Hippocampal formation (tissue), 2 donors: ENCODE results near the gene CRYGS.
"Not testable (repeated sequence)": the region's sequence is repeated elsewhere in the genome, so short reads cannot be mapped to it uniquely, and the experiment has no call there.

ENCODE experiments used
- DNase-seq, 2 donors: peaks; one replicate each; lab custom pipeline; 2025; lab: John Stamatoyannopoulos, UW

Gene CRYGS

DNA sequence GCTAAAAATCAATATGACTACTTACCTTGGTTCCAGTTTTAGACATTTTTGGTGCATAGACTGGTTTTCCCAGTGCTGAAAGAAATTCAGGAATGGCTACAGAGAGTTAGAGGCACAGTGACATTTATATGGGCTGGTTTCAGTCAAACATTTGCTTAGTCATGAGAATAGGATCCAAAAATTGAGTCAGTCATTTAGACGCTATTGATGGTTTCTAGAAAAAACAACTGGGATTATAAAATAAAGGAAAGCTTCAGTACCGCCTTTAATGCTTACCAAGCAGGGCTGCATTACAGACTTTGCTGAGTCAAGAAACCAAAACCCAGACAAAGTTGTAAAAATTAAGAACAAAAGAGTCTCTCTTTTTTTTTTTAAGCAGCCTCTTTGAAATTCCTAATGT is at the start of gene CRYGS:
TSS of gene CRYGS (minus strand) at position 100 of the 400 bp plus-strand sequence. CDS start at position 46, 54 bp downstream.
- no peak for DNase-seq

DNA sequence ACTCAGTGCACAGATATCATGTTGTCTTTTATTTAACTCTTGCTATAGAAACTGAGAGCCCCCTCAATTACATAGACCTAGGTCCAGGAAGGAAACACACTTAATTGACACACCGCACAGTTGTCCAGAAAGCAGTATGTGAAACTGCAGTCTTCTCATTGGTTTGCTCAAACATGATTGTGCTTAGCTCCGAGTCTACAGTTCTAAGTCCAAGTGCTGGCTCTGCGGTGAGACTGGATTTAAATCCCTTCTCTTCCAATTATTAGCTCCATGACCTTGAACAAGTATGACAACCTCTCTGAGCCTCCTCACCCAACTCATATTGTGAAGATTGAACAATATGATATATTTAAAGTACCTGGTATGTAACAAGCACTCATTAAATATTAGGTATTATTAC is 49.7 kb upstream of the CRYGS start:
- DNase-seq: no peak

DNA sequence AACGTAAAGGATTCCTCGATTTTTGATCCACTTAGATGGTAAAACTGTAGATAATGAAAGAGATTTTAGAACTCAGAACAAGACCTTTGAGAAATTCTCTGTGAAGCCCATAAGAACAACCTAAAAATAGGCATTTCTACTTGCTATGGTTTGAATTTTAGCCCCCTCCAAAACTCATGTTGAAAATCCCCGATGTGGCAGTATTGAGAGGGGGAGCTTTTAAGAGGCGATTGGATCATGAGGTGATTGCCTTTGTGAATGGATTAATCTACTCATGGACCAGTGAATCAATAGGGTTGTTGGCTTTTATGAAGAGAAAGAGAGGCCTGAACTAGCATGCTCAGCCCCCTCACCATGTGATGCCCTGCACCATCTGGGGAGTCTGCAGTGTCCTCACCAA is 48.5 kb upstream of the CRYGS start:
- DNase-seq: no peak

DNA sequence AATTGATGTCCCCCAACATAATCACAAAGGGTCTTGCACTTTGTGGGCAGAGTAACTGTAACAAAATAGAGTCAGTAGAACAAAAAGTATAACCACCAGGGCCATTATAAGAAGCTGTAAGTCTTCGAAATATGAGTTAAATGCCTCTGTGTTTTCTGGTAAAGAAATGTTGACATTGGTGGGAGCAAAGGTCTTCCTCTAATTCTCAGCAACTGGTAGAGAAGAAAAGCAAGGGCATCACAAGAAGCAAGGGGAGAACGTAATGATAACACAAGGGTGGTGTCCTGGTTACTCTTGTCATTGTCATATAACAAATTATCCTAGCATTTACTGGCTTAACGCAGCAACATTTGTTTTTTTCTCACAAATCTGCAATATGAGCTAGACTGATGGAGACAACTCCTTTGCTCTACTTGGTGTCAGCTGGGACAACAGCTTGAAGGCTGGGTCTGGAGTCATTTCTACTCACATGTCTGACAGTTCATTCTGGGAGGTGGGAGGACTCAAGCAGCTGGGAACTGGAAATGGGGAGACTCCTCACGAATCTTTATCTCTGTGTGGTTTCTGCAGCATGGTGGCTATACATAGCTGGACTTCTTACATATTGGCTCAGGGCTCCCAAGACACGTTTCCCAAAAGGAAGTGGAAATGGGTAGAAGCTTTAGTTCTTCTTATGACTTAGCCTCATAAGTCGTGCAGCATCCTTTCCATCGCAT is 46.6 kb upstream of the CRYGS start:
- no peak for DNase-seq

DNA sequence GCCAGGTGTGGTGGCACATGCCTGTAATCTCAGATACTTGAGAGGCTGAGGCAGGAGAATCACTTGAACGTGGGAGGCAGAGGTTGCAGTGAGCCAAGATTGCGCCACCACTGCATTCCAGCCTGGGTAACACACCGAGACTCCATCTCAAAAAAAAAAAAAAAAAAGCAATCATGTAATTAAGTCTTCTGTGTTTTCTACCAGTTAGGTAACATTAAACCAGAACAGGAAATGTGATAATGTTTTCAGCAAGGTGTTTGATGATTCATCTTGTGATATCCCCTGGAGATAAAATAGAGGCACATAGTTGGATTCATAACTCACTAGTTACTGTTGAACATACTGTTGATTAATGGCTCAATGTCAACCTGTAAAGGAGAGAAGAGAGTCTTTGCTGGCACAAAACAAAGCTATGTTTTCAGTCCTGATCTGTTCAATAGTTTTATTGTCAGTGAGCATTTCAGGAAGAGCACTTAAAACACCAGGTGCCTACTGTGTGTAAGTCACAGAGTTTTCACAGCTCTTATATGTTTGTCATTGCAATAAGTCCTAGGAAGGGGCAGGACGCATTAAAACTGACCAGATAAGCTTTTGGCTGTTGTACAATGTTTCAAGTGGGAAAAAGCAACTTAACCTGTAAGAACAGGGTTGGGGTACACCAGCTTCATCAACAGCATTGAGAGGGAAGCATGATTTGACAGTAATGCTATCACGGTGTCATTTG is 45.8 kb upstream of the CRYGS start:
- no peak for DNase-seq

DNA sequence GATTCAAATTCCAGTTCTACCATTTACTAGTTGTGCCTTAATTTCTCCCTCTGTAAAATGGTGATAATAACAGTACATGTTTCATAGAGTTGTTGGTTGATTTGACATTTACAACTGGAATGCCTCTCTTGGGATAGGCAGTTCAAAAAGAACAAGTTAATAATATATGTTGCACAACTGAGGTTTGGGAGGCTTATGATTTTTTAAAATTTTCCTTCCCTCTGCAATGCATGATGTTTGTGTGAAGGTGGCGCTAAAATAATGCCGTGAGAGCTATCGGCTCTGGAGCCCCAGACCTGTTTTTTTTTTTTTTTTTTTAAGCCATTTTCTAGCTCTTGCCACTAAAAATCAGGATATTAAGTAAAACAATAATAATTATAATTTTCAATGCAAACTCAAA is 44.9 kb upstream of the CRYGS start:
- no peak for DNase-seq

DNA sequence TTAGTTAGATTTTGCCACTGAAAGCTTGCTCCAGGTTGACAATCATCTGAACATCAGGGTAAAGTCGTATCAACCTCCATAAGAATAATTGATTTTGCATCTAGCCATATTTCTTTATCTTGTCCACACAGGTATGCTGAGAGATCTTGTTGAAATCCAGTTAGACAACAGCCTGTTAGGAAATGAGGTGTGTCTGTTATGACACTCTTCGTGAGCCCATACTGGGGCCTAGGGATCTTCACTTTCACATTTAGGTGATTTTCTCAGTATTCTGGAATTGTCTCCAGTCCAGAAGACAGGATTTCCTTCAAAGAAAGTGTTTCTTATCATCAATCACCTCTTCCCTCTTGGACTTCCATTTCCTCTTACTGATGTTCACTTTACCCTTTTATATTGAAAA is 44.5 kb upstream of the CRYGS start:
- no peak for DNase-seq

DNA sequence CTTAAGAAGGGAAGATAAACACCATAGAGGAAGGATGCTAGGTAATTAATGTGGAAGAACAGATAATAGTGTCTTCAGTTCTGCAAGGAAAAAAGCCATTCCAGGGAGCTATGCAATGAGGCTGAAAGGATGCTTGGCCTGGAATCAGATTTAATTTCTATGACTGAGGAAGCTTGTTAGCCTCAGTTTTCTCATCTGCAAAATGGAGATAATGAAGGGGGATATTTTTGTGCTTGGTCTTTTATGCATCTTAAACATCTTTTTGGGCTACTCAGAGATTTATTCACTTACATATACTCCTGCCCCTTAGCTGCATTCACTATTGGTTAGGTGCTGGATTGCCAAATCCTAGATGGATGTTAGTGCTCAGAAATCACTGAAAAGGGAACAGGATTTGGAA is 43.0 kb upstream of the CRYGS start:
- no peak for DNase-seq

DNA sequence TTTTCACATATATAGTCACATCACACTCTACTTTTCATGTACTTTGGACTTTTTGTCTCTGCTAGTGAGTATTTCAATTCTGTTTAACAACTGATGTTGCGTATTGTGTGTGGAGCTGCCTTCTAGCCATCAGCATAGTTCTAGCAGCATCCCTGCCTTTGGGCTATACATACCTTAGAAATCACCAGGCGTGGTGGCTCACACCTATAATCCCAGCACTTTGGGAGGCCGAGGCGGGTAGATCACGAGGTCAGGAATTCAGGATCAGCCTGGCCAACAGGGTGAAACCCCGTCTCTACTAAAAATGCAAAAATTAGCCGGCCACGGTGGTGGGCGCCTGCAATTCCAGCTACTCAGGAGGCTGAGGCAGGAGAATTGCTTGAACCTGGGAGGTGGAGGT is 42.1 kb upstream of the CRYGS start:
- DNase-seq: not testable (repeated sequence)

DNA sequence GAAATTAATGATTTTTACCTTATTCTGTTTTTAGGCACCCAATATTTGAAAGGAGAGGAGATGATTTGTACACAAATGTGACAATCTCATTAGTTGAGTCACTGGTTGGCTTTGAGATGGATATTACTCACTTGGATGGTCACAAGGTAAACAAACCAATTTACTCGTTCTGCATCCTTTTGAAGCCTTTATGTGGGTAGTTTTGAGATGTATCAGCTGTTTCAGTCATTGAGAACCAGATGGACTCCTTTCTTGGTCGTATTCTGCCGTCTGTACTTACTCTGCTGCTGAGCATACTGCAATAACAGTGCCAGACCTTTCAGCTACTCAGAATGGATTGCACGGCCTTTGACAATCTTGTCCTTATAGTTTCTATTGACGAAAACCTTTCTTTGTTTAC is 39.7 kb upstream of the CRYGS start:
- no peak for DNase-seq

DNA sequence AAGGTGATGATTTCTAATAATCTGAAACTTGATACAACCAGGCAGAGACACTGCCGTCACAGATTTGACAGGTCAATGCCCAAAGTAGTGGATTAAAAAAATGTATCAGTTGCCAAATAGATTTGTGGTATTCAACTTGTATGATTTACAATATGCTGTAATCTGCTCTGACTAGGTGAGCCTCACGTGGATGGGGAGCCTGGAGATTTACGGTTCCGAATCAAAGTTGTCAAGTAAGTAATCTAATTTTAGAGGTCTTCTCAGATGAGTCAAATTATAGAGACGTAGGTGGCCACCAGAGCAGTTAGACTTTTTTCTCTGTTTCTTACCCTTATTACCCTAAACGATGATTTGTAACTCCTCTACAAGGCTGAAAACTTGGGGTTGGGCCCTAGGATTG is 38.4 kb upstream of the CRYGS start:
- DNase-seq: no peak

DNA sequence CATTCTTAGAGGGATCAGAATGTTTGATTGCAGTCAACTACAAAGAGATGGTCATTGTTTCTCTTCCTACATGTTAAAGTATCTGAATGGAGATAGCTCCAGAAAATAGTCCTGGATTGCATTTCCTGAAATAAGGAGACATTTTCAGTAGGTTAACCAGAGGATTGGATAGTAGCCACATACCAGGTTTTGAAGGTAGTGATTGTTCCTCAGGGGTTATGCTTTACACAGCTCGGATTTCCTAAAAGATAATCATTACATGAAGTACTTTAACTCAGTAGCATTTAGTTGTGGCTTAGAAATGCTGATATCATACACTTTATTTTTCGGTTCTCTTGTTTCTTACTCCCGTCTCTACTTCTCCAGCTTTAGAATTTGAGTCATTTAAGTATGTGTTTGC is 36.6 kb upstream of the CRYGS start:
- no peak for DNase-seq

DNA sequence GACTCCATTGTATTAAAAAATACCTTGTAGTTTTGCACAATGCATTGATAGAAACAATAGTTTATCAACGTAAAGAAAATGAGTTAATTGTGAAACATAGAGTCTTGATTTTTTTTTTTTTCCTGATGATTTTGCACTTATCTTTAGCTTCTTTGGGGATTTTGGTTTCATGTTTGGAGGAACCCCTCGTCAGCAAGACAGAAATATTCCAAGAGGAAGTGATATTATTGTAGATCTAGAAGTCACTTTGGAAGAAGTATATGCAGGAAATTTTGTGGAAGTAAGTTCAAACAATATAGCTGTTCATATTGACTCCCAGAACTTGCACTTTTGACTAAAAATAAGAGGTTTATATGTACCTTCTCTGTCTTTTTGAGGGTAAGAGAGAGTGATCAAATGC is 33.3 kb upstream of the CRYGS start:
- DNase-seq: no peak

DNA sequence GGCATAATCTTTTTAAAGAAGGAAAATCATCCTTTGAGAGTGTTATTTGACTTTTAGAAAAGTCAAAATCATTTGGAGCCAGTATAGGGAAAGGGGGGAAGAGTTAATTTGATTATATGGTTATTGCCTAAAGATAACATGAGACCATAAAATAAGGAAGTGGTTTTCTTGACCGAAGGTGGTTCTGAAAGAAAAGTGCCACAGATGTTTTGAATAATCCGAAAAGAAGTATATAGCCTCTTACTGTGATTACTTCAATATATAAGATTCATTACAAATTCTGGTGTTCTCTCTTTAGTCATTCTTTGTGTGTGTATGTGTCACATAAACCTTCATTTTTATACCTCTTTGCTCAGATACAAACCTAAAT is 27.4 kb upstream of the CRYGS start:
- DNase-seq: no peak

DNA sequence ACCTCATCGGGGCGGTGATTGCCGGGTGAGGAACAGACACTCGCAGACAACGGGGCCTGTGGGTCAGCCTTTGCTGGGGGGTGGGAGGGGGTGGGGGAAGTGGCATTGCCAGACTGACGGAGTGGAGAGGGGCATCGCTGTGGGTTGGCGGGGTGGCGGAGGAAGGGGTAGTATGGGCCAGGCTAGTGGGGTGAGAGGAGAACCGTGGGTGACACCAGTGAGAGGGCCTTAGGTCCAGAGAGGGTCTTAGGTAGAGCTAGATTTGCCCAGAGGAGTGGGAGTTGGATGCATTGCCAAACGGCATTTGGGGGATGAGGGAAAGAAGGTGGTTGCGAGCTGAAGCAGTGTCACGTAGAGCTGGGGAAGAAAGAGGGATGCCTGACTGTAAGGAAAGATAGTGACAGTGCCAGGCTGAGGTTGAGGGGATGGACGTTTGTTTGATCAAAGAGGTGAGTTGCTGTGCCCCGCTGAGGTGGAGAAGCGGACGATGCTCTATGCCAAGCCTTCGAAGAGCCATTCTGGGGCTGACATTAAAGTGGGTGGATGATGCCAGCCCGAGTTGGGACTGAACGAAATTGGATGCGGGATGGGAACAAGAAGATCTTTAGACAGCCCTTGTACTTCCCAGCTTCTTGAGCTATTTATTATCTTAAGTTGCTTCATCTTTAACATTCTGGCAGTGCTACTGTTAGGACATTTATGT is 26.9 kb upstream of the CRYGS start:
- no peak for DNase-seq

DNA sequence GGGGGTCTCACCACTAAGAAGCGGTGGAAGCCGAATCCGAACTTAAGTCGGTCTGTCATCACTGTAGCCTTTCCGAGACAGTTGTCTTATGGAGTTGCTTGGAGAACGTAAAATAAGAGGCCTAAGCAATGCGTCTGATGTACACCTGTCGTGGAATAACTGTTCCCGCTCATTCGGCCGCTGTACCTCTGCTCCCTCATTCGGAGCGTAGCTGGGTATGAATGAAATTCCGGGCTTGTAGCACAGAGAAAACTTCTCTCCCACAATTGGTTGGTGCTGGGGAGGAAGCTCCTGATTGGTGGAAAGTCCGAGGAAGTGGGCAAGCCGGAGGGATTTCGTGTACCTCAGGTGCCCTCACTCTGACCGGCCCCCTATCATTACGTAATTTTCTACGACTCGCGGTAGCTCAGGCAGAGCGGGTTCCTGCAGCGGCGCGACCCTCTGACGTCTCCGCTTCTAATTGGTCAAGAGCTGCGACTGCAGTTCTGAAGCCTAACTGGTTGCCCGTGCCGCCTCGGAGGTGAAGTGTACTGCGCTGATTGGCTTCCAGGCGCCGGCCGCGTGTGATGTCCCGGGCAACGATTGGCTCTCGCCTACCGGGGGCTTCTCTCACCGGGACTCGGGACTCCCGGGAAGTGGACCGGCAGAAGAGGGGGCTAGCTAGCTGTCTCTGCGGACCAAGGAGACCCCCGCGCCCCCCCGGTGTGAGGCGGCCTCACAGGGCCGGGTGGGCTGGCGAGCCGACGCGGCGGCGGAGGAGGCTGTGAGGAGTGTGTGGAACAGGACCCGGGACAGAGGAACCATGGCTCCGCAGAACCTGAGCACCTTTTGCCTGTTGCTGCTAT is 26.1 kb upstream of the CRYGS start, which contains the start of gene DNAJB11:
TSS of gene DNAJB11 (plus strand) at position 625 of the 845 bp plus-strand sequence. CDS start at position 803, 178 bp downstream.
- peak; percentile 98 to 99 for DNase-seq

DNA sequence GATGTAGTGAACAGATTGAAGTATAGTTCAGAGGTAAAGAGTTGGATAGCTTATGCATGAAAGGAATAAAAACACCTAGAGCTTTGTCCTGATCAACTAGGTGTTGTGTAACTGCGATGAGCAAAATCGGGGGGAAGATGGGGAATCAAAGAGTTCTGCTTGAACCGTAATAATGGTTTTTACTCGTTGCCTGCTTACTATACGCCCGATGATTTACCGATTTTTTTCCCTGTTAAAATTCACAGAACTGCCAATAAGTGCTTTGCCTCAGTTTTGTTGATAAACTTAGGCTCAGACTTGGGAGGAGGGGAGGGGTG is 25.6 kb upstream of the CRYGS start:
- no peak for DNase-seq

DNA sequence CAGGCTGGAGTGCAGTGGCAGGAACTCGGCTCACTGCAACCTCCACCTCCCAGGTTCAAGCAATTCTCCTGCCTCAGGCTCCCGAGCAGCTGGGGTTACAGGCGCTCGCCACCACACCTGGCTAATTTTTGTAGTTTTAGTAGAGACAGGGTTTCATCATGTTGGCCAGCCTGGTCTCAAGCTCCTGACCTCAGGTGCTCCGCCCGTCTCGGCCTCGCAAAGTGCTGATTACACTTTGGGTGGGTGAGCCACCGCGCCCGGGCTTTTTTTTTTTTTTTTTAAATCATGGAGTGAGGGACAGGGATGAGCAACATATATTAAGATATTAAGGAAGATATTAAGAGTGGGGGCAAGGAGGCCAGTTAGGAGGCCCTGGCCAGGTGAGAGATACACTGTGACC is 25.2 kb upstream of the CRYGS start:
- not testable (repeated sequence) for DNase-seq

DNA sequence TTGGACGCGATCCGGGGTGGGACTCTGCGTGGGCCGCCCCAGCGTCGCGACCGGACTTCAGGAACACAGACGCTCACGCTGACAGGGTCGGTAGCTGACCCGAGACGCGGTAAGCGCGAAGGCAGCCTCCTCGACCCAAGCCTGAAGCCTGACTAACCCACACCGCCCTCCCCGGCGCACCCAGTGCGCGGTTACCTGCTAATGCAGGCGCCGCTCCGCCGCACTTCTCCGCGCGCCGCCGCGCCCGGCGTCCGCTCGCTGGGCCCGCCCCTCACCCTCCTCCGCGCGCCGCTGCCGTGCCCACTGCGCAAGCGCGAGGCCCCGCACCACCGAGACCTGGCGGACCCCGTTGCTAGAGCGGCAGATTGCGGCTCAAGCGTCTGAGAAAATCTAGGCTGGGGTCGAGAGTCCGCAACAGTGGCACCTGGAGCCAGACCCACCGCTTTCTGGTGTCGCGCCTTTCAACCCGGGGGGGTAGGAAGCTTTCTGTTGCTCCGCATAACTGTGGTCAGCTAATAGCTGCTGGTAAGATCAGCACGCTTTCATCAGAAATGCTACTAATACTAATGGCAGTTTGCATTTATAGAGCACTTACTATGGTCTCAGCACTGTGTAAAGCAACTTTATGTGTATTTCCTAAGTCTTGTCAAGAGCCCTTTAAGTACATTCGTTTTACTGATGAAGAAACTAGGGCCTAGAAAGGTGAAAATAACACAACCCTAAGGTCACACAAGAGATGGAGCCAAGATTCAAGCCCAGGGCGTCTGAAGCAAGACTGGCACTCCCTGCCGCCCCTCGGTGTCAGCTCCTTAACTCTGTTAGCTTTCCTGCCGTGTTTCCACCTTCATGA is 23.1 kb upstream of the CRYGS start, which contains the start of gene TBCCD1:
TSS of gene TBCCD1 (minus strand) at position 268 of the 850 bp plus-strand sequence. CDS start 3,010 bp downstream, outside the sequence.
- DNase-seq: peak; percentile 75 to 93

DNA sequence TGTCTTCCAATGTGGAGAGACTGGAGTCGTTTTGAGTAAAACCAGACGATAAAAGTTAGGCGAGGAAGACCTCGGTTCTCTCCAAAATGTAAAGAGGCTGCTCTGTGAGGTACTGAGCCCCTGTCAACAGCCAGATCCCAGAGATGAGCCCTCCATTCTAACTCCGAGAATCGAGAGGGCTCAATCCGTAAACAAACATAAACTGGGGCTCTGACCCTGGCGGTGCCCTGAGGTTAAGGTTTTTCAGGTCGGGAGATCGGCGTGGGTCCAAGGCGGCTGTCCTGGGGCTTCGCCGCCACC is 22.5 kb upstream of the CRYGS start:
- DNase-seq: no peak

DNA sequence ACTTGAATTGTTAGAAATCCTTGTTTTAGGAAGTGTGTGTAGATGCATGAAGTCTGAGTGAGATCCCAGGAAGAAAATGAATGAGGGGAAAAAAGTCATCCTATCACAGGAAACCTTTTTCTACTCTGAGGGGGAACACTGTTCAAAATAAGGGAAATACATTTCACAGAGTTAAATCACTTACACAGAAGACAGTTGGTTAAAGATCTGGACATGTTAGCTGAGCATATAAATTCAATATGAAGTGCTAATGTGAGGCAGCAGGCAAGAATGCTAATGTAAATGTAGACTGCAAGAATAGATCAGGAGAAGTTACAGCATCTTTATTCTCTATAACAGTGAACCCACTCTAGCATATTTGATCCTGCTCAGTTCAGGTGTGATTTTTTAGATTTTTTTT is 20.4 kb upstream of the CRYGS start:
- DNase-seq: no peak
